Measurements from ENCODE around the gene DBN1.

DBN1 gene

DNA sequence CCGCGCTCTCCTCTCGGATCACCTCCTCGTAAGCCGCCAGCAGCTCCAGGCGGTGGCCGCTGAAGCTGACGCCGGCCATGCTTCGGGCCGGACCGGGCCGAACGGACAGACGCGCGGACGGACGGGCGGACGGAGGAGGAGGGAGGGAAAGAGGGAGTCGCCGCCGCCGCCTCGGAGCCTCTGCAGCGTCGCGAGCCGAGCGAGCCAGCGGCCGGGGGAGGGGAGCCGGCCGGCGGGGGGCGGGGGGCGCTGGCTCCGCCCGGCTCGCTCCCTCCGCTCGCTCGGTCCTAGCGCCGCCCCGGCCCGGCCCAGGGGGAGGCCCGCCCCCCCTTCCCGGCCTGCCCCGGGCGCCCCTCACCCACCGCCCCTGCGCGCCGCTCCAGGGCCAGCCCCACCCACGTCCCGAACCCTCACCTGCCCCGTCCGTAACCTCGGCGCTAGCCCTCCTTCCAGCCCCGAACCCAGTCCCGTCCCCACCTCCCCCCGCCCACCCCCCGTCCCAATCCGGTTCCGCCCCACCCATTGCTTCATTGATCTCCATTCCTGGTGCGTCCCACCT is at the start of gene DBN1:
DBN1 (minus strand) TSS at position 192 of the 559 bp plus-strand sequence; CDS start at position 79, 113 bp downstream.
- DNase-seq, result no peak

DNA sequence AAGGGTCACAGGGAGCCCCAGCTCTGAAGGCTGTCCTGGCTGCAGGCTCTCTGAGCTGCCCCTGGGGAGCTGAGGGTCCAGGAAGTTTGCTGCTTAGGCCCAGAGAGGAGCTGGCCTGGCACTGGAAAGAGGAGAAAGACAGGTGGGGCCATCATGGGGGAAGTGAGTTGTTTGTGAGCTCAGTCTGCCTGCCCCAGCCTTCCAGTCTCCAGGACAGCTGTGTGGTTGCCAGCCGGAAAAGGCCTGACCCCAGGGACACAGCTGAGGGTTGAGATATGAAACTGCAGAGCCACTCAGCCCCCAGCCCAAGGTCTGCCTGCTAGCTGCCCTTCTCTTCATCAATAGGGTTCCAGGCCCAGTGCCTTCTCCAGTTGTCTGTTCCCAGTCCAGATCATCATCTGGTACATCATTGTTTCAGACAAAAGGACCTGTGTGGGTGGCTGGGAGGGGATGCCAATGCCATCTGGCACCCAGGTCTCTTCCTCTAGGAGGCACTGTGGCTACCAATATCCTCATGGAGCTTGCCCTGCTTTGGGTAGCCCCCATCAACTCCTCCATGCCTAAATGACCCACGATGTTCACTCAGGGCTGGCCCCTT is 47.6 kb upstream of the DBN1 start:
- DNase-seq, result no peak

DNA sequence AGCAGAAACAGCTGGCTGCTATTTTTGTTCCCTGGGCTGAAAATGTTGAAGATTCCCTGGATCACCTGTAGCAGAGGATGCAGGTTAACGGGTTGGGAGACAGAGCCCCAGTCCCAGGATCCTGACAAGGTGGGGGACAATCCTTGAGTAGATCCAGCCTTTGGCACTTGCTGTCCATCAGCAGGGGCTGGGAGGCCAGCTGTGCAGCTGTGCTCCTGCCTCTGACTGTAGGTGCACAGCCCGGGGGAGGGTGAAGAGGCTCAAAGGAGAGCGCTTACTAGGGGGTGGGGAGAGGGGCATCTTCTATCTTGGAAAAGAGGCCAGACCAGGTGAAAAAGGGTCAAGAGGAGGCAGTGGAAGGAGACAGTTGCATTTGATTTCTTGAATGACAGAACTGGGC is 46.8 kb upstream of the DBN1 start:
- no peak for DNase-seq

DNA sequence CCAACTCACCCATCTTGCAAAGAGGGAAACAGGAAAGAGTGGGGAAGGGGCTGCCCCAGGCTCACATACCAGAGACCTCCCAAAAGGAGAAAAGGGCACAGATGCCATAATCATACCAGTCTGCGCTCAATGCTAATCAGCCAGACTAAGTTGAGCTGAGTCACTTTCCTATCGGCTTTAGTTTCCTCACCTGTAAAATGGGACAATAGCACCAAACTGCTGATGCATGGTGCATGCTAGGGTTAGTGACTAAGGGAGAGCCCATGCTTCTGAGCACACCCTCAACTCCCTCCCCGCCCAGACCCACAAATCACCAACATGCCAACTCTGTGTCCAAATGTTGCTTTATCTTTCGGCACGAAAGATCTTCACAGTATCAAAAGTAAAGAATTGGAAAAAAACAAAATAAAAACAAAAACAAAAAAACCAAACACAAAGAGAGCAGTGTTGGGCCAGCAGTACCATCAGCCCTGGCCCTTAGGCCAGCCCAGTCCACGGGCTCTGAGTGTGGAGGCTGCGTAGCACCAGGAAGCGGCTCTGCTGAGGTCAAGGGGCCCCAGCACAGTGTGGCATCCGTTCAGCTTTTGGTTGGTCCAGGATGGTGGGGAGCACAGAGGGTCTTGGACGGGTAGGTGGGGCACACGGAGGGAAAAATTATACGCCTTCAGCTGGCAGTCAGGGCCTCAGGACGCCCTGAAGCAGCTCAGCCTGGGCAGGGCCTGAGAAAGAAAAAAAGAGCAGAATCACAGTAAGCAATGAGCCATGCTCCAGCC is 46.2 kb upstream of the DBN1 start:
- DNase-seq, result no peak

DNA sequence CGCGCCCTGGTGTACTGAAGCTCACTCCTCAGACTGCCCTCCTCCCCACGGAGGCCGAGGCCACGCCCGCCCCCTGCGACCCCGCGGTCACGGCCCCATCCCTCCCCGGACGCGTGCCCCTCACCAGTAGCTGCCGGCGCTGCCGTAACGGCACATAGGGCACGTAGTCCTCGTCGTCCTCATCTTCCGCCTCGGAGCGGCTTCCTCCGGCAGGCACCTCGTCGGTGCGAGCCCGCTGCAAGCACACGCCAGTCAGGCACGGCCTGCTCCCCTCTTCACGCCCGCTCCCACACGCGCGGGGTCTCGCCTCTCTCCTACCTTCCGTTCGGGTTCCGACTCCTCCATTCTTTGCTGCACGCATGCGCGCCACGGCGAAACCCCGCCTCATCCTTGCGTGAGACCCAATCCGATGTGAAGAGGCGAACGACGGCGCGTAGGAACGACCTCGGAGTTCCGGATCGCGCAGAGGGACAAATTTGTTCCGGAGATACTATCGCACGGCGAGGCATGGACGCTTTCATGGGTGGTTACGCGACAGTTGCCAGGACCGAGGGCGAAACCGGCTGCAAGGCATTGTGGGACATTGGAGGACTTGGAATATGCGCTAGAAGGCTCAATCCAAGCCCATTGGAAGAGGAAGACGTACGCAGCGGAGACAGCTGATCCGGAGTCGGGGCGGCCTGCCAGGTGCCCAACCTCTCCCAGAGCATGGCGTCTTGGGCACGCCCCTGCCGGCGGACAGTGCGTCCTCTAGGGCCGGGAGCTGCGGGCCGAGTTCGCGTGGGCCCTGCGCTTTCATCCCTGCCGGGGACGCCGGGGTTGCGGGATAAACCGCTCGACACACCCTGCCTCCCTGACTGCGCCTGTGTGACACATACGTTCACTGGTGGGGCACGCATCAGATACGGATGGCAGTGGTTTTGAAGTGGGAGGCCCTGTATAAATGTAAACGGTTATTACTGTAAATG is 43.5 kb upstream of the DBN1 start, which contains the start of gene DDX41:
DDX41 (minus strand) TSS at position 361 of the 968 bp plus-strand sequence; CDS start at position 345, 16 bp downstream.
- peak; percentile 97 for DNase-seq

DNA sequence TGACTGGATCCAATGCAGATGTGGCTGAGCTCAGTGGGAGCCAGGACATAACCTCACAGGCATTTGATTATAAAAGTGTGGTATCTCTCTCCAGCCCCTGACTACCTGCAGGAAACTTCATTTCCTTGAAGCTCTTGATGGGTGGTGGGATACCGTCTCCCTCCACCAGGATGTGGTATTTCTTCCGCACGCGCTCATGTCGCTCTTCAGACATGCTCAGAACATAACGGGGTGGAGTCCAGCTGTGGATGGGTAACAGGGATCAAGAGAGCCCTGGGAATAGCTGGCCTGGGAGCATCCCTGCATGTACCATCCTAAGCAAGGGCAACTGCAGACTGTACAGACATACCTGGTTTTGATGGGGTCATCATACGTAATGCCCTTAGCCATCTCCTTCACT is 42.1 kb upstream of the DBN1 start:
- no peak for DNase-seq

DNA sequence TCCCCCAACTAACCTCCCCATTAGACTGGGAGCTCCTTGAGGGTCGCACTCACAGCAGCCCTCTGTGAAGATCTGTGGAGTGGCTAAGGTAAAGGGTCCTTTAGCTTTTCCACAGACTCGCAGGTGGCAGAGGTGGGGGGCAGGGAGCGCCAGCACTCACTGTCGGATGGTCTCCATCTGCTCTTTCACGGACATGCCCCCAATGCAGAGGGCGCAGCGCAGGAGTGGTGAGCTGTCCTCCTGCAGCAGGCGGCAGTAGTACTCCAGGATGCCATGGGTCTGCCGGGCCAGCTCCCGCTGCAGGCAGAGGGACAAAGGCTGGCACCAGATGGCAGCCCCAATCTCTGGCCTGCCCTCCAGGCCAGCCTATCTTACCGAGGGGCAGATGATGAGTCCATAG is 41.1 kb upstream of the DBN1 start:
- DNase-seq, result no peak

DNA sequence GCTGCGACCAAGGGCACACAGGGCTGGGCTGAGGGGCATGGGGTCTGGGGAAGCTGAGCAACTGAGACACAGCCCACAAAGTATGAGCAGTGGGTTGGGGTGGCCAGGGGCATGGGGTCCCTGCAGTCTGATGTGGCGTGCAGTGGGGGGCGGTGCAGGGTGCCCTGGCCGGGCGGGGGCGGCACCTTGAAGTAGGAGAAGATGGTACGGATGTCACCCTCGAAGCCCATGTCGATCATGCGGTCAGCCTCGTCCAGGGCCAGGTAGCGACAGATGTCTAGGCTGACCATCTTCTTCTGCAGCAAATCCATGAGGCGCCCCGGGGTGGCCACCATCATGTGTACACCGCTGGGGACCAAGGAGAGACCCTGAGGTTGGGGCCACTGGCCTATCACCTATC is 40.1 kb upstream of the DBN1 start:
- no peak for DNase-seq

DNA sequence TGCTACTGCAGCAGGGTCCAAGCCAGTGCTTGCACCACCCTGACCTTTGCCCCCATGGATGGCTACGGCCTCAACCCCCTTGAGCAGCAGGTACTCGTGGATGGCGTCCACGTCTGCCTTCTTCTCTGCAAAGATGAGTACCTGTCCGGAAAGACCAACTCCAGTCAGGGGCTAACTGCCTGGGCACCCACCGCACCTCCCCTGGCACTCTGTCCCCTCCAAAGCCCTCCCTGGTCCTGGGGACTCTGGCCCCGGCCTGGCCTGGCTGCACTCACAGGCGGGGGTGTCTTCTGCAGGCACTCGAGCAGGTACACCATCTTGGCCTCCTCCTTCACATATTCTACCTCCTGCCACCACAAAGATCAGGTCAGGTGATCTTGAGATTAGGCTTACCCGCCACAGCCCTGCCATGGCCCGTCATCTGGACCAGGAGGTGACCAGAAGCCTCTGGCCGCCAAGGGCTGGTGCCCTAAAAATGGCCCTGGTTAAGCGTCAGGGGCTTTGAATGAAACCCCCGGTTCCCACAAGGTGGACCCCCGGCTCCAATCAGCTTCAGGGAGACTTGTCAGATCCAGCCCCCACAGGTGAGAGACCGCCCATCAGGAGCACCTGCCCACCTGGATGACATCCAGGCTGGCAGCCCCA is 39.4 kb upstream of the DBN1 start:
- no peak for DNase-seq

DNA sequence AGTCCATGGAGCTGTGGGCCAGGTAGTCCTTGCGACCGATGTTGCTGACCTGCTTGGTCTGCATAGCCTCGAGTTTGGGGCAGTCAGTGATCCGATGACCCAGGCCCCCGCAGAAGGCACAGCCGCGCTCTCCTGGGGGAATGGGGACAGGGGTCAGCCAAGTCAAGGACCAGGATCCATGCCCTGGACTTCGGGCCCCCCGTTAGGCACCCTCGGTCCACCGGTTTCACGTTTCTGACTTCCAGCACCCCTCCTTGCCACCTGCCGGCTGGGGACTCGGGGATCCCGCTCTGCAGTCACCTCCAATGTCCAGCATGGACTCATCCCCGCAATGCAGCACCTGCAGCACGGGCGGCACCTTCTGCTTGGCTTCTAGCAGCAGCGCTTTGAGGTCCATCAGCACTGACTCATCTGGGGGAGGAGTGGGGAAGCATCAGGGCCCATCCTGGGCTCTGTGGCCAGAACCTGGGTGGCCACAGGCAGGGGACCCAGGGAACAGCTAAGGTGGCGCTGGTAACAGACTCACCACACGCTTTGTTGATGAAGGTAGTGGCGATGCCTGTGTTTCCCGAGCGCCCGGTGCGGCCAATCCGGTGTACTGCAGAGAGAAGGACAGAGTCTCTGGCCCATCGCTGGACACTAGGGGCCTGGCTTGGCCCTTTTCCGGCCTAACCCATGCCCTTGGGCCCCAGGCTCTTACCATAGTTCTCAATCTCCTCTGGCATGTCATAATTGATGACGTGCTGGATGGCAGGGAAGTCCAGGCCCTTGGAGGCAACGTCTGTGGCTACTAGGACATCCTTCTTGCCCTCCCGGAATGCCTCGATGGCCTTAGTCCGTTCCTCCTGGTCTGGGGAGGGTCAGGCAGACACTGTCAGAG is 38.6 kb upstream of the DBN1 start:
- no peak for DNase-seq

DNA sequence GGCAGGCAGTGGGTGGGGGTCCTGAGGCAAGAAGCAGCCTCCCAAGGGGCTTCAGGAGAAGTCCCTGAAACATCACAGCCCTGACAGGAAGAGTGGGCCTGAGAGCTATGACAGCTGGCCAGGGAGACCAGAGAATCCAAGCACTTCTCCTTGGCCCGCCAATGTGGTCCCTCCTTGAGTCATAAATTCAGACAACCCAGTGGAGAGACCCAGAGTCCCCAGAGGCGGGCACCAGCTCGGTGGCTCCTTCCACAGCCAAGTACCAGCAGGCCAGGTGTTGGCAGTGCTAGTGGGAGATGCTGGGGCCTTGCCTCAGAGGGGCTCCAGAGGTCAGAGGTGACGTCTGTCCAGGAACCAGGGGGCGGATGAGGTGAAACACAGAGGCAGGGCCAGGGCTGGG is 37.7 kb upstream of the DBN1 start:
- DNase-seq, result no peak

DNA sequence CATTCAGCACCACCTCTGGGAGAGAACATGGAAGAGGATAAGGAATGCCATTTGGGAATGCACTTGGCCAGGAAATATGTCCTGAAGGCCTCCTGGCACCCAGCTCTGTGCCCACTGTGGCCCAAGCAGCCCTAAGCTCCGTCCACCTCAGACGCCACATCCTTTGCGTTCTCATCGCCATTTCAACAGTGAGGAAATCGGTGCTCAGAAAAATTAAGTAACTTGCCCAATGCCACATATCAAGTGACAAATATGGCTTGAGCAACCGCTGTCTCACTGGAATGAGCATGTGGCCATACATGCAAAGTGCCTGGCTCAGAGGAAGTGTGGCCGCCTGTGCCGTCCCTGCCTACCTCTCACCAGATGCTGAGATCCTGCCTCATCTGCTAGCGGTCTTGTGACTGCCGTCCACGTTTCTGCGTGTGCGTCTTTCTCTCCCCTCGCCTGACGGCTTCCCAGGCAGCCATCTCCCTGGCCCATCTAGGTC is 37.2 kb upstream of the DBN1 start:
- no peak for DNase-seq

DNA sequence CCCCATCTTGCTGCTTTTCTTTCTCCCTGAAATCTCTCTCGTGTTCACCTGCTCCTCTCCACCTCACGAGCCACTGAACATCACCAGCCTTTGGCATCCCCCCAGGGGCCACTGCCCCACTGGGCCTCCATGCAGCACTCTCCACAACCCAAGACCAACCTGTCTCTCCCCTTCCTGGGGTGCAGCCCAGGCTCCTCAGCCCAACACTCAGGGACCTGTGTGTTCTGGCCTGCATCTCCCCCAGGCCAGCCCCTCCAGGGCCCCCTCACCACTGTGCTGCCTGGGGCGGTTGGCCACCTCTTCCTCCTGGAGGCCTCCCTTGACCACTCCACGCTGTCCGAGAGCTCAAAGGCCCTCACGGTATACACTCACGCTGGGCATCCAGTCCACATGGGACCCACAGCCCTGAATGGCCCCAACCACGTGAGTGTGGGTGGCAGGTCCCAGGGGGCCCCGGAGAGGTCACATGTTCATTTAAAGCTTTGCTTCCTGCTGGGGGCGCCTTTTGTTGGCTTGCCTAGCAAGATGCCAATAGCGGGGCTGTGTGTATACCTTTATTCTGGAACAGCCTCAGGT is 36.6 kb upstream of the DBN1 start:
- DNase-seq, result no peak

DNA sequence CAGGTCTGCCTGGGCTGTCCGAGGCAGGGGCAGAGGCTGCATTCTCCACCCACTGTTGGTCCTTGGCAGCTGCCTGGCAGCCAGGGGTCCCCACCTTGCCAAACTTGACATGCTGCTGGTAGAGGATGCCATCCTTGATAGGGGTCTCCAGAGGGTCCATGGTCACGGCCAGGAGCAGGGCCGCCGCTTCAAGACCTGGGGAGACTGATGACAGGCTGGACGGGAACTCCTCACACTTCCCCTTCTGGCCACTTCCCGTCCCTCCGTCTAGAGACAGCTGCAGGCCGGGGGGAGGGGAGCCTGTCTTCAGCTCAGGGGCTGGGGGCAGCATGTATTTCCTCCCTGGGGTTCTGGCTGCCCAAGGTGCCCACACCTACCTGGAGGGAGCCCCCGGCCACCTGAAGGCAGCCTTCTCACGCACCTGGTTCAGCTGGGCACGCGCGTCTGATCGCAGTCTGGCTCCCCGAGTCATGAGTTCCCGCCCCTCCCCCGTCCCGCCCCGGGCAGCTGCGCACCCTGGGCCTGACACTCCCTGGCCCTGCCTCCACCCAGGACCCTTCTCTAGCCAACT is 36.0 kb upstream of the DBN1 start, which contains the start of gene DOK3:
DOK3 (minus strand) TSS at position 446 of the 571 bp plus-strand sequence; CDS start at position 160, 286 bp downstream.
- no peak for DNase-seq

DNA sequence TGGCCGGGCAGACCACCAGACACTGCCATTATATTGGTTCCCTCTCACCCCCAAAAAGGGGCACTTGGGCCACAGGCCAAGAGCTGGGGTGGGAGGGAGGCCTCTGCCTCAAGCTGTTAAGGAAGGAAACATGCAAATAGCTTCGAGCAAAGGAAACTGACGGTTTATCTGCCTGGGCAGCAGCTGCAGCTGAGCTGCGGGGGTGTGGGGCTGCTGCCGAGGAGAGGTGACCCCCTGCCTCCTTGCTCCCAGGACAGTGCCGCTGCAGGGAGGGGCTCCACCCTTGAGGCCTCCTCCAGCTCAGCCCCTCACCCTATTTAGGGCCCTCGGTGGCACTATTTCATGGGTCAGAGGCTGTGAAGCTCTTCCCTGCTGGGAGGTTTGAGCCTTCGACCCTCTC is 35.4 kb upstream of the DBN1 start:
- DNase-seq, result no peak

DNA sequence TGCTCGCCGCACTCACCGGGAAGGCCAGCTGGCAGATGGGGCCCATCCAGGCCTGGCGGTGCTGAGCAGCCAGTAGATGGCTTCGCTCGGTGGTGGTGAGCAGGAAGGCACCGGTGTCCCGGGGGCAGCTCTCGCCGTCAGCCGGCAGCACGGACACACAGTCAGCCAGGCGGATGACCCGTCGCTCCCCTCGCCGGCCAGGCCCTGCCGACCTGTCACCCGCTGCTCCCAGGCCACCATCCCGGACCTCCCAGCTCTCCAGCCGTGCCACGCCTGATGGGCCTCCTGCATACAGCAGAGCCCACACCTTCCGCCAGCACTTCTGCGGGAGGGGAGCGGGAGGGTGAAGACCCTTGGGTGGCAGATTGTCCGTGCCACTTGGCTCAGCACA is 34.8 kb upstream of the DBN1 start:
- DNase-seq, result no peak

DNA sequence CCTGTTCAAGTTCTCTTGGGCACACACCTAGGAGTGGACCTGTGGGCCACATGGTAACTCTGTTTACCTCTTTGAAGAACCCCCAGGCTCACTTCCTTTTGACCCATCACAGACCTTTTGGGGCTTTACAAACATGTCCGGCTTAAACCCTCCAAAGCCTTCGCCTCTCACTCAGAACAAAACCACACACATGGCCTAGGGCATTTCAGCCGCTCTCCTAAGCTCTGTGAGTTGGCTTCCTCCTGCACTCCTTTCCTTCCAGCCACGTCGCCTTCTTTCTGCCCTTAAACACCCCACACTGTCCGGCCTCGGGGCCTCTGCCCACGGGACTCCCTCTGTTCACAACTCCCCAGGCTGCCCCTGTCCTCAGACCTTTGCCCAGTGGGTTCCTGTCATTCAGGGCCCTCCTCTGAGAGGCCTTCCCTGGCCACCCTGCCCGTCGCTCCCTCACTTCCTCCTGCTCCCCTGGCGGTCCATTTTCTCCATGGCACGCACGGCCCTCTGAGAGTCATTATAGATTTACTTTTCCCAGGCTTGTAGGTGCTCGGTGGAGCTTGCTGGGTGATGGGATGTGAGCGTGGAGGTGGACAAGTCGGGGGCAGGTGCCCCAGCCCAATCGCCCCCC is 34.3 kb upstream of the DBN1 start:
- DNase-seq, result no peak

DNA sequence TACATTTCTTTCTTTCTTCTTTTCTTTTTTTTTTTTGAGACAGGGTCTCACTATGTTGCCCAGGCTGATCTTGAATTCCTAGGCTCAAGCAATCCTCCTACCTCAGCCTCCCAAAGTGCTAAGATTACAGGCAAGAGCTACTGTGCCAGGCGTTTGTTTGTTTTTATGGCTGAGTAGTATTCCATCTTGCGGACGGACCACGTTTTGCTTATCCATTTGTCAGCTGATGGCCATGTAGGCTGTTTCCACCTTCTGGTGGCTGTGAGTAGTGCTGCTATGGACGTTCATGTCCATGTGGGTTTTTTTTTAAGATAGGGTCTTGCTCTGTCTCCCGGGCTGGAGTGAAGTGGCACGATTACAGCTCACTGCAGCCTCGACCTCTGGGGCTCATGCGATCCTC is 33.7 kb upstream of the DBN1 start:
- DNase-seq, result no peak

DNA sequence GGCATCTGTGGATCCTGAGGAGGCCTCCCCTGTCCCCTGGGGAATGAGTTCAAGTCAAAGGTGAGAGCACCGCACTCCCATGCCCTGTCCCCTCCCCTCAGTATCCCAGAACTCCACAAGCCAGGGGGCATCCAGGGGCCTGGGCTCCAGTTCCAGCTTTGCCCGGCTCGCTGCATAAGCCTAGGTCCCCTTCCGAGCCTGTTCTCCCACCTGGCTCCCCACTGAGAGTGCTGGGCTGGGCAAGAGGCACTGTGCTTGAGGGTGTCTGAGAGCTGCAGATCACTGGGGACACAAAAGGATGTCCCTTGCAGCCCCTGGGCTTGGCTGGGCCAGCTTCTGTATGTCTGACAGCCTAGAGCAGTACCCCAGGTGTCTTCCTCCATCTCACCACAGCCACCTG is 31.6 kb upstream of the DBN1 start:
- no peak for DNase-seq
